CD4-positive, alpha-beta T cell treated with Interleukin-17A for 4 hours (primary cell): ENCODE measurements around the gene MCUB.
A peak's percentile ranks its signal among the peaks of the same experiment; 100 is the strongest.

Experiments used
- DNase-seq: peaks from one replicate; pipeline ENCODE4 v3.0.0-alpha.2; 2020; ENCODE audit warnings: mixed read lengths

Gene MCUB

GRCh38 chr4:109683621-109684253, 123.7 kb downstream of the MCUB start:
- DNase-seq, result no peak

DNA sequence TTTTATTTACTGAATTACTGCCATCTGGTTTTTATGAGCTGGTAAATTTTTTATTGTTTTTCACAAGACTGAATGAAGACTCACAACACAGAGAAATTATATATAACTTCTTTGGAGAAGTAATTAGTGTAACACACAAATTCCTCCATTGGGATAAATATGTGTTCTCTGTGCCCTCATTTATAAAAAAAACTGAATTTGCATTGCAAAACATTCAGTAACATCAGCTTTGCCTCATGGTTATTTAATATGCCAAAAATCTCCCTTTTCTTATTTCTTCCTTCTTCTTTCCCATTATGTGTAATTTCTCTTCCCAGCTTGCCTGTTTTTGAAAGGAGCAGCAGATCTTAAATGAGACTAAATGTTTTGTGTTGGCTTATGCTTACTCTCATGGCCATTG, 124.7 kb downstream of the MCUB start:
- no peak for DNase-seq

GRCh38 chr4:109690690-109691410, 130.8 kb downstream of the MCUB start:
- DNase-seq, result peak; percentile 28

GRCh38 chr4:109691411-109691920, 131.4 kb downstream of the MCUB start:
- no peak for DNase-seq

DNA sequence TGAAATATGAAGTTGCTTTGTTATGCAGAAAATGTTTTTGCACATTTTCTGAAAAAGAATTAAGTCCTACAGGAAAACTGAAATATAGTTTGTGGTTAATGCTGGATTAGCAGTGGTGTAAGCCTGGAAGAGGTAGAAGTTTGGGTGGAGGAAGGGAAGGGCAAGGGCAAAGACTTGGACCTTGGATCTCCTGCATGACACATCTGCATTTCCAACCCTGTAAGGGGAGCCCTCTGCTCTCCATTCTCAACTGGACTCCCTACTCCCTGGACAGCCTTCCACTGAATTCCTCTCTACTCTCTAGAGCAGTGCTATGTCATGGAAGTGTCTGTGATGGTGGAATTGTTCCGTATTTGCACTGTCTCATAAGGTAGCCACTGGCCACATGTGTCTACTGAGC, 138.6 kb downstream of the MCUB start:
- no peak for DNase-seq

DNA sequence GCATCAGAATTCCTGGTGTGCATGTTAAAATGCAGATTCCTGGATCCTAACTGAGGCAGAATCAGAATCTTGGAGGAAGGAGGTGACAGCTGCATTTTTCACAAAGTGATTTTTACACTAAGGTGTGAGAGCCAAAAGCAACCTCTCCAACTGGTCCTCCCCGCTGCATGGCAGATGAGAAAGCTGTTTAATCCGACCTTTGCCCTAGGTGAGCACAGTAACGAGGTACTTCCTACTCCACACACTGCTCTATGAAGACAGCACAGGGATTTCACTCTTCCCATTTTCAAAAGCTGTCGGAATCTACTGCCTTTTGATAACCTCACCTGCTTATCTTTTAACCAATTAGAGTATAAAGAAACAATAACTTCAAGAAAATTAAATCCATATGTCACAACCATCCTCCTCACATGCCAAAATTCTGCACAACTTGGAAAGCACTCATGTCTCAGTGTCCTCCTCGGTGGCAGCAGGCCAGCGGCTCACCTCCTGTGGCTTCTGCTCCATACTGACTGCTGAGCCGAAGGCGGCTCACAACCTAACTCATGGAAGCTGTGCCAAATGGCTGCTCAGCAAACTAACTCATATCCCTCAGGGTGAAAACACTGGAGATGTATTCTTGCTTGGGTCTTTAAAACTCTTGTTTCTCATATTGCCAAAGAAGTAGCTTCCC, 139.6 kb downstream of the MCUB start:
- no peak for DNase-seq

DNA sequence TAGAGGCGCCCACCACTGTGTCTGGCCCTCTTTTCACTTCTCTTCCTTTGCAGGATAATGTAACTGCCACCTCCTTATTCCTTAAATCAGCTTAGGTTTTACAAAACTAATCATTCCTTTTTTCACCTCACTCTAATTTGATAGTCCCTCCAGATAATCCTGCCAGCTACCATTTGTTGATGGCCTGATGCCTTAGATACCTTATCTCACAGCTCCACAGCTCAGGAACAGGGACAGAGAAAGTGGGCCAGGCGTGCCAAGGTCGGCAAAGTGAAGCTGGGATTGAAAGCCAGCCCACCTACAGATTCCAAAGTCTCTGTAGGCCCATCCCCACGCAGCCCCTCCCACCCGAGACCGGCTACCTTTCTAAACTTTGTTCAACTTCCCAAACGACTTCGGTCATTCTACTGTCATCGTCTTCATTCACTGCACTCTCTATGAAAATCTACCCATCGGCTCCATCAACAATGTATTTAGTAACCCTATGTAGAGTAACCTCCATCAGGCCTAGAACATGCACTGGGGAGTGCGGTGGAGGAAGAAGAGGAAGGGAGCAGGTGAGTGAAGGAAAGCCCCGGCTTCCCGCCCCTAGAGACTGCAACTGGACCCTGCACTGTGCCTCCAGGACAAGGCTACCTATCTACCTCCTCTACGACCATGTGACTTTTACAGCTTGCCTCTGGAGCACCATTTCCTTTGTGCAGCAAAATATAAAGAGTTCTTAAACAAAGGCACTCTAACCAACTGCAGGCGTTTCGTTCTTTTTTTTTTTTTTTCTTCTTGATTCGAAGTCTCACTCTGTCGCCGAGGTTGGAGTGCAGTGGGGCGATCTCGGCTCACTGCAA, 141.7 kb downstream of the MCUB start:
- DNase-seq, result peak; percentile 20

GRCh38 chr4:109702950-109703663, 143.1 kb downstream of the MCUB start, which contains the start of gene CASP6:
Gene CASP6, minus strand, starts transcription at chr4:109703445. Its CDS starts 50 bp downstream, at chr4:109703395.
- peak; percentile 83 for DNase-seq

- DNase-seq, result no peak
These were observed 143.8 kb downstream of the MCUB start for GRCh38 chr4:109703664-109704361.

DNA sequence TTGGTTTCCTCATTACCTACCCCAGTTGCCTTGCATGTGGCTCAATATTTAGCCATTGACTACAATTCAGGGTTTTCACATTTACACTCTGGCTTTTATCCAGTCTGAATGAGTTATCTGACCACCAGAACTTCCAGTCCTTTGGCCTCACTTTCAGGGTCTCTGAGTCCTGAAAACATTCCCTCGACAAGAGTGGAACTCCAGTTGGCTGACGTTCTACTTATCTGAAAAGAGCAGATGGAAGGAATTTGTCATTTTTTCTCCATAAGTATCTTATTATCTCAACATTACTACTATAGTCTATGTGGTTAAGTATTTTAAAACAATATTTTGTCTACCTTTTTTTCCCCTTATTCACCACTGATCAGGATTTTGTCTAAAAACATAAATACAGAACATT, 148.4 kb downstream of the MCUB start:
- no peak for DNase-seq

- DNase-seq, result no peak
These were observed 148.9 kb downstream of the MCUB start for GRCh38 chr4:109708990-109709389.

DNA sequence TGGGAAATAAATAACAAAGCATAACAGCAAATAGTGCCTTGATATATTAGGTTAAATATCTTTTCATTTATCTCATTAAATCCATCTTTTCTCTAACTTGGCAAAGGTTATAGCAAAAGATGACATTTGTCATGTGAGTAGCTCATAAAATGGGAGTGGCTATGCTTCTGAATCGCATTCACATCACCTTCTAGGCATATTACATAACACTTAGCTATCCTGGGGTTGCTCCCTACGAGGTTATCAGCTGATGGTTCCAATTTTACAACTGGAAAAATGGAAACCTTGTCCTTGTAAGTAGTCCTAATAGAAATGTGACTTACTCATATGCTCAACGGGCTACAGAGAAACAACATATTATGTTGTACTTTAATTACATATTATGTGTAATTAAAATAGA, 153.5 kb downstream of the MCUB start:
- no peak for DNase-seq

GRCh38 chr4:109718759-109719158, 158.7 kb downstream of the MCUB start:
- no peak for DNase-seq

- DNase-seq, result no peak
These were observed 159.6 kb downstream of the MCUB start for GRCh38 chr4:109719604-109720003.

DNA sequence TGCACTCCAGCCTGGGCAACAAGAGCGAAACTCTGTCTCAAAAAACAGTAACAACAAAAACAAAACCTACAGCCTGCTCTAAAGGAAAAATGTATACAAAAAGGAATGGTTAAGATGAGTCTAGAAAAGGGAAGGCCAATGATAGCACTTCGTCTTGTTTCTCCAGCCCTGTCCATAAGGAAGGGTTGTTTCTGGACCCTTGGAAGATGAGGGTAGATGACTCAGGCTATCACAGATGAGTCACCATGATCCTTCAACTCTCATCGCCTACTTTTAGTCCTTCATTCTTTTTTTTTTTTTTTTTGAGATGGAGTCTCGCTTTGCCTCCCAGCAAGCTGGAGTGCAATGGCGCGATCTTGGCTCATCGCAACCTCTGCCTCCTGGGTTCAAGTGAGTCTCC, 161.0 kb downstream of the MCUB start:
- DNase-seq, result no peak

DNA sequence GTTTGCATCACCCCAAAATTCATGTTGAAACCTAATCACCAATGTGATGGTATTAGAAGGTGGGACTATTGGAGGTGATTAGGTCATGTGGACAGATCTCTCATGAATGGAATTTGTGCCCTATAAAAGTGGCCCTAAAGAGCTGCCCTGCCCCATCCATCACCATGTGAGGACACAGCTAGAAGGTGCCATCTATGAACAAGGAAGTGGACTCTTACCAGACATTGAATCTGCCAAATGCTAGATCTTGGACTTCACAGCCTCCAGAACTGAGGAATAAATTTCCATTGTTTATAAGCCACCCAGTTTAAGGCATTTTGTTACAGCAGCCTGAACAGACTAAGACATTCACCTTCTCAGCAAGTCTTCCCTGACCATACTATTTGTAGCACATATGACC, 162.3 kb downstream of the MCUB start:
- no peak for DNase-seq

- no peak for DNase-seq
These were observed 163.1 kb downstream of the MCUB start for GRCh38 chr4:109723110-109723509.

GRCh38 chr4:109728385-109728784, 168.3 kb downstream of the MCUB start:
- no peak for DNase-seq

DNA sequence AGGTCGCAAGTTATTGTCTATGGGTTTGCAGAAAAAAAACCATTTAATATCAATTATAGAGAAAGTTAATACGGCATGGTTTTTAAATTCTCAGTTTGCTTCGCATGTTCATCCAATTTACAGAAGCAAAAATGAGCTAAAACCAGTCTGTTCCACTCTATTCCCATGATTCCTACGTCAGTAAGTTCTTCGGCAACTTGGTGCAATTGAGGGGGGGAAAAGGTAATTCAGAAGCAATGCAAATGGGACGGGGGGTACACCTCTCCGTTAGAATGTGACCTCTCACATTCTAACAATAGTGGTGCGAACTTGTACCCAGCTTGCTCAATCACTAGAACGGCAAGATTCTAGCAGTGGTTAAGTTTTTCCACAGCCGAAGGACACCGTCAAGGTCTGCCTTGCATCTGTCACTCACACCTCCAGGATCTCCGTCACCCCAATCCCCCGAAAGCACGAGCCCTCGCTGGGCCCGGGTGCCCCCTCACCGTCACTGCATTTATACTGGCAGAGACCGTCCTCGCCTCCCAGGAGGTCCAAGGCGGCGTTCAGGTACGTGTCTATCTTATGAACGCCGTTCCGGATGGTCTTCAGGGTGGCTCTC, 169.2 kb downstream of the MCUB start:
- no peak for DNase-seq

DNA sequence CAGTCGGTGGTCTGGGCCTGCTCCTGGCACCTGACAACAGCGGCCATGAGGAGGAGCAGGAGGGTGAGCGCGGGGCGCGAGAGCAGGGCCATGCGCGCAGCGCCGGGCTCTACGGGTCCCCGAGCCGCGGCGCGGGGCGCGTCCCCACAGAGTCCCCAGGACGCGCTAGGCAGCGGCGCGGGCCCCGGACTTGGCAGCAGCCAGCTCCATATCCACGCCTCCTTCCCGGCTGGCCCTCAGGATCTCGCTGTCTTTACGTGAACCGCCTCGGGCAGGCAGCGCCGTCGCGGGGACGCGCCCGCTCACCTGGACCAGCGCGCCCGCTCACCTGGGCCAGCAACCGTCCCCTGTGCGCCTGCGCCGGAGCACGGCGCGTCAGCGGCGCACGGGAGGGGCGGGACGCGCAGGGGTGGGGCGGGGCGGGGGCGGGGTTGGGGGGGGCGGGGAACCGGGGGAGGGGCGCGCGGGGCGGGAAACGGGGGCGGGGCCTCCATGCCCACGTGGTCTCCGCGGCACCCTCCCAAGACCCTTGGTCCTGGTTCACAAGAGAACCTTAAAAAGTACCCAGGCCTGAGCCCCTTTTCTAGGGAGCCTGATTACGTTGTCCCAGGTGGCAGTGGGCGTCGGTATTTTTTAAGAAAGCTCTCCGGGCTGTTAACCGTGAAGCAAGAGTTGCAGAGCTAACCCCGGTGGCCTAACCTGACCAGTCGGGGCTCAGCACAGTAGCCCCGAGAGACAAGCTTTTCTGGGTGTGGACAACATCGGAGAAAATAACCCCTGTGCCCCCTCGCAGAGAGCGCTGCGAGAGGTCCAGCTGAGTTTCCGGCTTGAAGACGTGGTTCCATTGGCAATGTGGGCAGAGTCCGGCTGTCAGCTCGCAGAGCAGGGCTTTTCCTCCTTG, 169.9 kb downstream of the MCUB start, which contains the start of gene PLA2G12A:
PLA2G12A (minus strand) TSS at position 353 of the 901 bp plus-strand sequence; CDS start at position 92, 261 bp downstream.
- DNase-seq, result peak; percentile 85
